ENCODE data around the gene BRF1. TPM values are rescaled to one million over a fixed set of nuclear protein-coding genes. Genes with fewer than 3 reads are reported as not detected.

BRF1 gene
- 50.3 and 51.5 TPM in 2 replicates for total RNA-seq

GRCh38 chr14:105300542-105301102, at the start of gene BRF1:
Gene BRF1, minus strand, starts transcription at chr14:105301001. Its CDS starts 372 bp downstream, at chr14:105300629.

GRCh38 chr14:105314287-105315200, 13.7 kb upstream of the BRF1 start, which contains the start of gene PACS2:
Gene PACS2, plus strand, starts transcription at chr14:105314748. Its CDS starts 171 bp downstream, at chr14:105314919.

GRCh38 chr14:105248368-105249181, 52.2 kb downstream of the BRF1 start, which contains the start of gene BTBD6:
Gene BTBD6, plus strand, starts transcription at chr14:105248533. Its CDS starts 179 bp downstream, at chr14:105248712.

GRCh38 chr14:105180592-105181548, 119.9 kb downstream of the BRF1 start, which contains the start of gene NUDT14:
Gene NUDT14, minus strand, starts transcription at chr14:105181312. Its CDS starts 103 bp downstream, at chr14:105181209.

GRCh38 chr14:105168496-105168978, 132.3 kb downstream of the BRF1 start, which contains the start of gene JAG2:
Gene JAG2, minus strand, starts transcription at chr14:105168776. Its CDS starts 356 bp downstream, at chr14:105168420.

Other genes with a start within 250 kb of the BRF1 start
- 0.79 TPM in 1 of 2 replicates, not detected in the other for gene GPR132, start 235.6 kb downstream of the BRF1 start, total RNA-seq
- gene JAG2, start 132.2 kb downstream of the BRF1 start, total RNA-seq, result 4.2 and 8.6 TPM in 2 replicates
- gene NUDT14, start 119.7 kb downstream of the BRF1 start, total RNA-seq, result 16.5 and 36.9 TPM in 2 replicates
- gene BTBD6, start 52.5 kb downstream of the BRF1 start, total RNA-seq, result 40.8 and 60.9 TPM in 2 replicates
- 50.4 and 56.5 TPM in 2 replicates for gene PACS2, start 13.7 kb upstream of the BRF1 start, total RNA-seq
- 0.39 and 0.54 TPM in 2 replicates for gene TEX22, start 97.5 kb upstream of the BRF1 start, total RNA-seq
- gene MTA1, start 118.8 kb upstream of the BRF1 start, total RNA-seq, result 49.2 and 74.6 TPM in 2 replicates
- gene CRIP2, start 173.8 kb upstream of the BRF1 start, total RNA-seq, result 3.7 and 14.5 TPM in 2 replicates
- gene CRIP1, start 185.9 kb upstream of the BRF1 start, total RNA-seq, result 5.5 and 9.8 TPM in 2 replicates
- 5.9 and 7.0 TPM in 2 replicates for gene TEDC1, start 190.2 kb upstream of the BRF1 start, total RNA-seq
- 3.3 and 3.9 TPM in 2 replicates for gene TMEM121, start 225.6 kb upstream of the BRF1 start, total RNA-seq

Data from placental epithelial cell (primary cell).